Measurements from ENCODE around the gene CAPN15. TPM values are rescaled to one million over a fixed set of nuclear protein-coding genes. Genes with fewer than 3 reads are reported as not detected.

The CAPN15 gene
- total and polyA plus RNA-seq, 10 donors = 25.8 to 71.7 (median 62.5) TPM

DNA sequence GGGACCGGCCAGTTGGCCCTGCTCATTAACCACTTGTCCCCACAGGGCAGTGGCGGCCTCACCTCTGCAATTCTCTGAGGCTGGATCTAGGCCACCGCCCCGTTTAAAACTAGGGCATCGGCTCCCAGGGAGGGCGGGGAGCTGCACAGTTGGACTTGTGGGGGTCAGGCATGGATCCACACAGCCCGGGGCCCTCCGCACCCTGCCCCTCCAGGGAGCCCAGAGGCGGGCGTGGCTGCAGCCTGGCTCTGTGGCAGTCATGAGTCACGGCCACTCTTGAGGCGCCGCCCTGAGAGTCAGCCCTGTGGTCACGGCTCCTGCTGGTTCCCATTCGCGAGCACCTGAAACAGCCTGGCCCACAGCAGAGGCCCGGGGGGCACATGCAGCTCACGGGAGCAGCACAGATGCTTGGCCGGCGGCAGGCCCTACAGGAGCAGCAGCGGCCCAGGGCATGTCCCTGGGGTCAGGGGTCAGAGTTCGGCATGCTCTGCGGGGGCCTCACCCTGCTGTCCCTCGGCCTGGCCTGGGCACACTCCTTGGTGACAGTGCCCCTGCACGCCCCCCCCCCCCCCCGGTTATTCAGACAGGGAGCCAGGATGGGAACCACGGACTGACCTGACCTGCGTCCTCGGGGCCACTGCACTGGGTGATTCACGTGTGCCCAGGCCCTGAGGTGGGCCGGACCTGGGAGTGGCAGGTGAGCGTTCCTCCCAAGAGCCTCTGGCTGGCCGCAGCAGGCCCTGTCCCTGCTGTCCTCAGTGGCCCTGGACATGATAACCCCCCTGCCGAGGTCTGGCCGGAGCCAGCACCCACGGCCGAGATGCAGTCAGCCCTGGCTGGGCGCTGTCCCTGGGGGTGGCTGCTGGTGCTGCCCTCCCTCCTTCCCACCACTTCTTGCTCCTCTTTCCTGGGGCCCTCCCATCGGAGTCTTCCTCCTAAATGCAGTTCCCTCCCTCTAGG, 8.2 kb downstream of the CAPN15 start:
- Histone ChIP-seq H3K27me3 (replicated peaks in 1 of 7) (no peaks in the 10 kb centered on the region), H3K4me3 (no peak overlapping the region), H3K4me1 (peaks cover 4 to 50% (median 20%) of the 10 kb centered on the region in 6 donors), H3K27ac (no peak overlapping the region), H3K9me3 (no peaks in the 10 kb centered on the region), H3K36me3 (peaks cover 0 to 82% (median 34%) of the 10 kb centered on the region in 6 donors)
- TF ChIP-seq POLR2A (IDR thresholded peaks at IDR 0.05) (no peak), POLR2AphosphoS5 (IDR thresholded peaks at IDR 0.05) (no peak)
- TF ChIP-seq, protein P1, sequence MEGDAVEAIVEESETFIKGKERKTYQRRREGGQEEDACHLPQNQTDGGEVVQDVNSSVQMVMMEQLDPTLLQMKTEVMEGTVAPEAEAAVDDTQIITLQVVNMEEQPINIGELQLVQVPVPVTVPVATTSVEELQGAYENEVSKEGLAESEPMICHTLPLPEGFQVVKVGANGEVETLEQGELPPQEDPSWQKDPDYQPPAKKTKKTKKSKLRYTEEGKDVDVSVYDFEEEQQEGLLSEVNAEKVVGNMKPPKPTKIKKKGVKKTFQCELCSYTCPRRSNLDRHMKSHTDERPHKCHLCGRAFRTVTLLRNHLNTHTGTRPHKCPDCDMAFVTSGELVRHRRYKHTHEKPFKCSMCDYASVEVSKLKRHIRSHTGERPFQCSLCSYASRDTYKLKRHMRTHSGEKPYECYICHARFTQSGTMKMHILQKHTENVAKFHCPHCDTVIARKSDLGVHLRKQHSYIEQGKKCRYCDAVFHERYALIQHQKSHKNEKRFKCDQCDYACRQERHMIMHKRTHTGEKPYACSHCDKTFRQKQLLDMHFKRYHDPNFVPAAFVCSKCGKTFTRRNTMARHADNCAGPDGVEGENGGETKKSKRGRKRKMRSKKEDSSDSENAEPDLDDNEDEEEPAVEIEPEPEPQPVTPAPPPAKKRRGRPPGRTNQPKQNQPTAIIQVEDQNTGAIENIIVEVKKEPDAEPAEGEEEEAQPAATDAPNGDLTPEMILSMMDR (IDR thresholded peaks at IDR 0.05 in 8 of 11, conservative IDR thresholded peaks at IDR 0.05 in 3 of 11) = no peak
- intact Hi-C loops (cut with DNase I; ENCODE audit: low total_unique reads) = no loop called here
- no peak for DNase-seq
- 82 to 96% (median 90%) methylated on average over 18 to 39 of the region's 39 CpGs for WGBS, 5 donors

DNA sequence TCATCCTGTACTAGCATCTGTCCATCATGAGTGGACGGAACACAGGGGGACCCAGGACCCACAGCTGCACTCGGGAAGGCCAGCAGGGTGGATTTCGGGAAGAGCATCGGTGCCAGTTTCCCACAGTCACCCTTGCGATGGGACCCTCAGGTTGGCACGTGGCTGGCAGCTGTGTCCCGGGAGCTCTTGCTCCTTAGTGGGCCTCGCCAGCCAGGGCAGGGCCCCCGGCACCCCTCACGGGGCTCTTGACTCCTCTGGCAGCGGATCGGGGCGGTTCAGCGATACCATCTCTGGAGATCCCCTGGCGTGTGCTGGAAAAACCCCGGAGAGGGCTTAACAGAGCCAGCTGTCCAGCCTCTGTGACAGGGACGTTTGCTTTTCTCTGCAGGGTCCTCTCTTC, 9.2 kb downstream of the CAPN15 start:
- no peak for TF ChIP-seq POLR2A (IDR thresholded peaks at IDR 0.05)
- no peak for TF ChIP-seq POLR2AphosphoS5 (IDR thresholded peaks at IDR 0.05)
- TF ChIP-seq, protein P1 (IDR thresholded peaks at IDR 0.05 in 8 of 11, conservative IDR thresholded peaks at IDR 0.05 in 3 of 11) = no peak
- 92 to 96% (median 94%) methylated on average over 8 to 17 of the region's 17 CpGs; no CpG with 5 or more reads in 1 of the 5 donors for WGBS, 5 donors
- DNase-seq = no peak

DNA sequence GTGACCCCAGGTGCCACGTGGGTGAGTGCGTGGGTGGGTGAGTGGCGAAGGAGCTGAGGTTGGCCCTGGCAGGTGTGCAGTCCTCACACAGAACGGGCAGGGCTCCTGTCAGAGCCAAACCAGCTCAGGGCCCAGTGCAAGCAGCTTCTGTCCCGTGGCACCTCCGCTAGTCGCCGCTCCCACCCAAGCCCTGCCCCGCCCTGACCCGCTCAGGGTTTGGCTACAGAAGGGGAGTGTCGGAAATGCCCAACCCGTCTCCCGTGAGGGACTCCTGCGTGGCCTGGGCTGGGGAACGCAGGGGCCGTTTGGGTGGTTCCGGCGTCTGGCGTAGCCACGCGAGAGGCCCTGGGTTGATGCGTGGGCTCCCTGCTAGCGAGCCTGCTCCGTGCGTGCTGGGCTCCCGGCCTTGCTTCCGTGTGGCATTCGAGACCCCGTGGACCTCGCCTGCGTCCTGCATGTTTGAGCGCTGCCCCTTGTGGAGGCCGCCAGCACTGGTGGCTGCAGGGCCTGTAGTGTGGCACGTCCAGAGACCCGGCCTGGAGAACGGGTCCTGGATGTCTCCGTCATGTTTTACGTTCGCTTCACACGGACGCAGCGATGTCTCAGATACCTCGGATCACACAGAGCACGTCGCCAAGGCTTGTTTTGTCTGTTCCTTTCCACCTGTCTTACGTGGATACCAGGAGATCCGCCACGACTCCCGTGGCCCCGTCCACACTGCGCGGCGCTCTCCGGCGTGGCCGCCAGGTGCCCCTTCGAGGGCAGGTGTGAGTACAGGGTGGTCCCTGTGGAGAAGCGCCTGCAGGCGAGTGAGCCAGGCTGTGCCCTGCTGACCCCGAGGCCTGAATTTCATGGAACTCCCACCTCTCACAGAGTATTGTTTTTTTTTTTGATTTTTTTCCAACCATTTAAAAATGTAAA, 10.2 kb downstream of the CAPN15 start:
- Histone ChIP-seq H3K27me3 (replicated peaks in 1 of 7) (no peaks in the 10 kb centered on the region), H3K9me3 (no peaks in the 10 kb centered on the region), H3K36me3 (peaks cover 0 to 94% (median 36%) of the 10 kb centered on the region in 6 donors), H3K27ac (no peak overlapping the region), H3K4me1 (peaks cover 0 to 35% (median 14%) of the 10 kb centered on the region in 6 donors), H3K4me3 (no peak overlapping the region)
- 93 to 95% (median 94%) methylated on average over 50 to 60 of the region's 60 CpGs for WGBS, 5 donors
- TF ChIP-seq POLR2A (IDR thresholded peaks at IDR 0.05) (no peak), POLR2AphosphoS5 (IDR thresholded peaks at IDR 0.05) (no peak)
- TF ChIP-seq, protein P1 (IDR thresholded peaks at IDR 0.05 in 8 of 11, conservative IDR thresholded peaks at IDR 0.05 in 3 of 11) = no peak
- no peak for DNase-seq
- intact Hi-C loops (cut with DNase I; ENCODE audit: low total_unique reads) = no loop called here

More for the DNA sequence above, 9.2 kb downstream of the CAPN15 start:
- Histone ChIP-seq H3K9me3 (no peaks in the 10 kb centered on the region), H3K4me1 (peaks cover 0 to 40% (median 14%) of the 10 kb centered on the region in 6 donors), H3K36me3 (peaks cover 0 to 86% (median 36%) of the 10 kb centered on the region in 6 donors), H3K4me3 (no peak overlapping the region), H3K27ac (no peak overlapping the region), H3K27me3 (replicated peaks in 1 of 7) (no peaks in the 10 kb centered on the region)
- intact Hi-C loops (cut with DNase I; ENCODE audit: low total_unique reads) = no loop called here

Measured in spleen (tissue), 11 donors.